HepG2 (cell line): Measurements from ENCODE around the gene ORC1. TPM values are rescaled to one million over a fixed set of nuclear protein-coding genes. Genes with fewer than 3 reads are reported as not detected.

Experiments
- ATF2 ChIP-seq: sonication (generic); formaldehyde crosslinking; IDR thresholded peaks from 2 replicates; pipeline ENCODE4 v1.4.0; 2020; ENCODE audit warnings: missing genetic modification reagents
- E2F1 ChIP-seq: sonication (generic); formaldehyde crosslinking; IDR thresholded peaks from 2 replicates; pipeline ENCODE4 v1.5.0; 2020; ENCODE audit warnings: missing genetic modification reagents
- GABPB1 ChIP-seq: IDR thresholded peaks from 2 replicates; pipeline ENCODE4 v1.6.1; 2016; ENCODE audit warnings: mild to moderate bottlenecking, missing genetic modification reagents, moderate library complexity, missing compliant biosample characterization
- HNF1B ChIP-seq: sonication (generic); formaldehyde crosslinking; IDR thresholded peaks from 2 replicates; pipeline ENCODE4 v1.5.1; 2020; ENCODE audit warnings: mild to moderate bottlenecking, moderate library complexity, missing genetic modification reagents
- HNF4A ChIP-seq: sonication (generic); formaldehyde crosslinking; IDR thresholded peaks from 2 replicates; pipeline ENCODE4 v1.4.0; 2020; ENCODE audit warnings: missing genetic modification reagents
- MATR3 ChIP-seq: sonication (generic); formaldehyde crosslinking; IDR thresholded peaks from 2 replicates; pipeline ENCODE4 v1.4.0; 2020; ENCODE audit warnings: missing genetic modification reagents
- MIXL1 ChIP-seq: IDR thresholded peaks from 2 replicates; pipeline ENCODE4 v1.6.1; 2016
- RXRA ChIP-seq: sonication (generic); formaldehyde crosslinking; IDR thresholded peaks from 2 replicates; pipeline ENCODE4 v1.5.1; 2020; ENCODE audit warnings: missing genetic modification reagents
- SMYD3 ChIP-seq: sonication (generic); formaldehyde crosslinking; IDR thresholded peaks from 2 replicates; pipeline ENCODE4 v1.8.1; 2023; ENCODE audit warnings: mild to moderate bottlenecking, missing genetic modification reagents
- SRSF4 ChIP-seq: fragments of 200-400 bp; formaldehyde crosslinking; IDR thresholded peaks from one replicate; pipeline ENCODE4 v1.6.1; 2018; ENCODE audit warnings: mild to moderate bottlenecking, low read depth, low read length, moderate library complexity; ENCODE audit not compliant: poor library complexity, severe bottlenecking
- TCF7L2 ChIP-seq: IDR thresholded peaks from 2 replicates; pipeline ENCODE4 v1.6.1; 2011; ENCODE audit warnings: mild to moderate bottlenecking, low read depth, low read length, moderate library complexity
- ZBTB7A ChIP-seq: sonication (generic); formaldehyde crosslinking; IDR thresholded peaks from 2 replicates; pipeline ENCODE4 v1.8.0; 2022; ENCODE audit warnings: mild to moderate bottlenecking, missing genetic modification reagents
- ZMAT3 ChIP-seq: sonication (generic); formaldehyde crosslinking; conservative IDR thresholded peaks from 2 replicates; pipeline ENCODE4 v1.7.0; 2021; ENCODE audit warnings: missing genetic modification reagents
- ZNF235 ChIP-seq: sonication (generic); formaldehyde crosslinking; IDR thresholded peaks from 2 replicates; pipeline ENCODE4 v1.8.1; 2023; ENCODE audit warnings: mild to moderate bottlenecking, missing genetic modification reagents, borderline replicate concordance
- ZNF567 ChIP-seq: sonication (generic); formaldehyde crosslinking; IDR thresholded peaks from 2 replicates; pipeline ENCODE4 v1.8.1; 2023; ENCODE audit warnings: mild to moderate bottlenecking, missing genetic modification reagents, borderline replicate concordance
- ZNF572 ChIP-seq: sonication (generic); formaldehyde crosslinking; IDR thresholded peaks from 2 replicates; pipeline ENCODE4 v1.5.1; 2020; ENCODE audit warnings: mild to moderate bottlenecking, missing genetic modification reagents
- ZNF646 ChIP-seq: sonication (generic); formaldehyde crosslinking; IDR thresholded peaks from 2 replicates; pipeline ENCODE4 v1.9.0; 2021; ENCODE audit warnings: mild to moderate bottlenecking, missing genetic modification reagents
- ZNF678 ChIP-seq: sonication (generic); formaldehyde crosslinking; IDR thresholded peaks from 2 replicates; pipeline ENCODE4 v1.4.0; 2020; ENCODE audit warnings: mild to moderate bottlenecking, missing genetic modification reagents
- ZSCAN30 ChIP-seq: sonication (generic); formaldehyde crosslinking; IDR thresholded peaks from 2 replicates; pipeline ENCODE4 v1.5.0; 2020; ENCODE audit warnings: mild to moderate bottlenecking, missing genetic modification reagents
- polyA plus RNA-seq, 8 experiments: library from polyadenylated mRNA; depleted of rRNA in 3 of 8; stranded (reverse) in 7 of 8; unstranded in 1 of 8; fragments of >200 nt; fragmentation: Illumina TruSeq in 4 of 8; extraction: Trizol in 4 of 8; gene quantifications; 2 replicates each; pipeline versions ENCODE4 v1.2.1 to v1.2.3, GENCODE V29; 2011 to 2016; ENCODE audit warnings: low read depth in 4 of 8, missing spikeins in 1 of 8, mixed read lengths in 1 of 8; ENCODE audit not compliant: insufficient read depth in 1 of 8
- total RNA-seq, 5 experiments: library from RNA; depleted of rRNA; stranded (reverse); fragments of >200 nt; fragmentation: Illumina TruSeq; extraction: Trizol; gene quantifications; 2 replicates each; pipeline ENCODE4 v1.2.3, GENCODE V29; 2016; ENCODE audit warnings: low read depth in 1 of 5

Gene ORC1
- total and polyA plus RNA-seq, 2 of the 13 experiments (the other 11 are each of a cell fraction or from before 2014, with no cell fraction given), result 7.0 to 23.5 TPM

GRCh38 chr1:52404116-52404974, at the start of gene ORC1, which contains the start of gene PRPF38A (continued):
- TF ChIP-seq HNF1B (peak; percentile 88), ZMAT3 (no peak), RXRA (CRISPR knock-in tag) (no peak; the same call in 1 of the 2 replicates), ZNF678 (CRISPR knock-in tag) (0 out of 2 replicates have a peak, but pooled peaks have one; percentile 35), TCF7L2 (no peak), ZBTB7A (CRISPR knock-in tag) (no peak; the same call in 1 of the 2 replicates), GABPB1 (CRISPR knock-in tag) (peak; percentile 97), ZNF235 (CRISPR knock-in tag) (no peak), SMYD3 (no peak), SRSF4 (no peak), E2F1 (CRISPR knock-in tag) (peak; percentile 72), ZNF572 (CRISPR knock-in tag) (peak; percentile 21; the same call in 1 of the 2 replicates), HNF4A (CRISPR knock-in tag) (no peak), MIXL1 (CRISPR knock-in tag) (peak; percentile 45; the same call in 1 of the 2 replicates), ZNF567 (CRISPR knock-in tag) (no peak), MATR3 (CRISPR knock-in tag) (no peak), ZSCAN30 (CRISPR knock-in tag) (peak; percentile 84; the same call in 1 of the 2 replicates), ATF2 (CRISPR knock-in tag) (peak; percentile 78; the same call in 1 of the 2 replicates), ZNF646 (CRISPR knock-in tag) (no peak)
